ENCODE results near the gene DBI. TPM values are rescaled to one million over a fixed set of nuclear protein-coding genes. Genes with fewer than 3 reads are reported as not detected.

The DBI gene
- total RNA-seq, 1 experiment from 2014 or later, result 129 TPM

DNA sequence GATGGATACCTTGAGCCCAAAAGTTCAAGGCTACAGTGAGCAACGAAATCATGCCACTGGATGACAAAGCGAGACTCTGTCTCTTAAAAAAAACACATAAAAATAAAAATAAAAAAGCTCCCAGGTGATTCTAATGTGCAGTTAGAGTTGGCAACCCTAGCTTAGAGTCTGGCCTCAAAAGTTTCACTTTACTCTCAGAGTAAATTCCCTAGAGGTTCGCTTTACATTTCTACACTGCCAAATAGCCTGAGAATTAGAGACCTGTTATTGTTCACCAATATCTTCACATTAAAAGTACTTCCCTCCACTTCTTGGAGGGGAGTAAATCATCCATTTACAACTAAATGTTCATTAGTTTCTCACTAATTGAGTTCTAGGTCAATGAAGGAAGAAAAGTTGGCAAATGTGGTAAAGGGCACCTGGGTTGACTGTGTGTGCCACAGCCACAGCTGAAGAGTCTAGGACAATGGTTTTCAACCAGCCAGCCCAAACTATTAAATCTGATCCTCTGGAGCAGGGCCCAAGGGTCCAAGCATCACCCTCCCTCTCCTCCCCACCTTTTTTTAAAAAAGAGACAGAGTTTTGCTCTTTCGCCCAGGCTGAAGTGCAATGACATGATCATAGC is 49.6 kb downstream of the DBI start:
- no peaks in the 10 kb centered on the region for H3K36me3 ChIP-seq (ENCODE audit: control insufficient read depth in 1 of 2, insufficient read depth in 2 of 2, low read length in 2 of 2)
- H3K9me3 ChIP-seq (ENCODE audit: control insufficient read depth in 1 of 2, insufficient read depth in 1 of 2, low read depth in 1 of 2, low read length in 2 of 2), result peaks cover 3 to 4% of the 10 kb centered on the region in 2 experiments; a peak in 2 of 4 replicates
- no peak overlapping the region for H3K9ac ChIP-seq (ENCODE audit: low read length)
- H3K27ac ChIP-seq (ENCODE audit: low read depth, low read length), result no peak overlapping the region
- RAD21 ChIA-PET (ENCODE audit: low non-redundant PET in 1 of 2, low total read pairs in 2 of 2, uncharacterized antibody in 2 of 2, unreplicated experiment in 2 of 2), result no interaction called here
- no peak for ATAC-seq
- H3K4me3 ChIP-seq (replicated peaks in 1 of 2; ENCODE audit: low read depth in 1 of 2, low read length in 2 of 2), result no peak overlapping the region
- H4K20me1 ChIP-seq (ENCODE audit: insufficient read depth), result no peaks in the 10 kb centered on the region
- intact Hi-C loops (cut with micrococcal nuclease), result no loop called here
- TF ChIP-seq SRF (IDR thresholded peaks at IDR 0.05; ENCODE audit: low read depth), result no peak
- no peaks in the 10 kb centered on the region for H3K4me1 ChIP-seq (ENCODE audit: control insufficient read depth in 1 of 2, insufficient read depth in 2 of 2, low read length in 2 of 2)
- CTCF ChIA-PET, result interaction anchor here (2.4 kb wide), 1 partner anchor 60 kb away, joined by 9 read pairs; no protein-coding TSS in a partner anchor
- POLR2A ChIA-PET, result no interaction called here
- no peak overlapping the region for H3K4me2 ChIP-seq (ENCODE audit: low read length)
- H3K27me3 ChIP-seq (ENCODE audit: insufficient read depth, low read length), result no peaks in the 10 kb centered on the region
- no peak overlapping the region for H2AFZ ChIP-seq (ENCODE audit: low read depth, low read length, poor library complexity, severe bottlenecking)
- H3K9me2 ChIP-seq (ENCODE audit: insufficient read depth), result no peaks in the 10 kb centered on the region
- BruUV-seq (replicated peaks), result no TSS peak
- DNase-seq (ENCODE audit: low read depth, low spot score), result no peak
- H3K79me2 ChIP-seq (ENCODE audit: insufficient read depth, low read length), result no peaks in the 10 kb centered on the region

DNA sequence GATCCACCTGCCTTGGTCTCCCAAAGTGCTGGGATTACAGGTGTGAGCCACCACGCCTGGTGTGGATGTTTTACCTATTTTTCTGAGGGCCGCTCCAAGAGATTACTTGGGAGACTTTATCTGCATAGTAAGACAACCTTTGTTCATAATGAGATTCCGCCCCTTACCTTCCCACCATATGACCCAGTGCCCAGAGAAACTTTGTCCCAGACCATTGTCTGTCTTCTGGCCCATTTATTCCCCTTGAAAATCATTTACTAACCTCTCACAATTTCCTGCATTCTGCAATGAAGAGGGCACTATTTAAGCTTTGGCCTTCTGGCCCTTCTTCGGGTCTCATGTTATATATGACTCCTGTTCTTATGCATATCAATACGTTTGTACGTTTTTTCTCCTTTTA is 51.1 kb downstream of the DBI start:
- H3K9me3 ChIP-seq (ENCODE audit: control insufficient read depth in 1 of 2, insufficient read depth in 1 of 2, low read depth in 1 of 2, low read length in 2 of 2), result peaks cover 3 to 4% of the 10 kb centered on the region in 2 experiments; a peak in 2 of 4 replicates
- no TSS peak for BruUV-seq (replicated peaks)
- H2AFZ ChIP-seq (ENCODE audit: low read depth, low read length, poor library complexity, severe bottlenecking), result no peak overlapping the region
- H3K36me3 ChIP-seq (ENCODE audit: control insufficient read depth in 1 of 2, insufficient read depth in 2 of 2, low read length in 2 of 2), result no peaks in the 10 kb centered on the region
- intact Hi-C loops (cut with micrococcal nuclease), result no loop called here
- H3K27me3 ChIP-seq (ENCODE audit: insufficient read depth, low read length), result no peaks in the 10 kb centered on the region
- CTCF ChIA-PET, result no interaction called here
- no peak overlapping the region for H3K4me2 ChIP-seq (ENCODE audit: low read length)
- ATAC-seq, result no peak
- no peak overlapping the region for H3K27ac ChIP-seq (ENCODE audit: low read depth, low read length)
- TF ChIP-seq CEBPB (IDR thresholded peaks at IDR 0.05; ENCODE audit: low read depth), result no peak
- no peak for TF ChIP-seq SP1 (IDR thresholded peaks at IDR 0.05; ENCODE audit: low read depth)
- no peak overlapping the region for H3K9ac ChIP-seq (ENCODE audit: low read length)
- DNase-seq (ENCODE audit: low read depth, low spot score), result no peak
- no peaks in the 10 kb centered on the region for H4K20me1 ChIP-seq (ENCODE audit: insufficient read depth)
- H3K4me3 ChIP-seq (replicated peaks in 1 of 2; ENCODE audit: low read depth in 1 of 2, low read length in 2 of 2), result no peak overlapping the region
- no peaks in the 10 kb centered on the region for H3K79me2 ChIP-seq (ENCODE audit: insufficient read depth, low read length)
- H3K9me2 ChIP-seq (ENCODE audit: insufficient read depth), result no peaks in the 10 kb centered on the region
- H3K4me1 ChIP-seq (ENCODE audit: control insufficient read depth in 1 of 2, insufficient read depth in 2 of 2, low read length in 2 of 2), result no peaks in the 10 kb centered on the region
- RAD21 ChIA-PET (ENCODE audit: low non-redundant PET in 1 of 2, low total read pairs in 2 of 2, uncharacterized antibody in 2 of 2, unreplicated experiment in 2 of 2), result no interaction called here
- POLR2A ChIA-PET, result no interaction called here

DNA sequence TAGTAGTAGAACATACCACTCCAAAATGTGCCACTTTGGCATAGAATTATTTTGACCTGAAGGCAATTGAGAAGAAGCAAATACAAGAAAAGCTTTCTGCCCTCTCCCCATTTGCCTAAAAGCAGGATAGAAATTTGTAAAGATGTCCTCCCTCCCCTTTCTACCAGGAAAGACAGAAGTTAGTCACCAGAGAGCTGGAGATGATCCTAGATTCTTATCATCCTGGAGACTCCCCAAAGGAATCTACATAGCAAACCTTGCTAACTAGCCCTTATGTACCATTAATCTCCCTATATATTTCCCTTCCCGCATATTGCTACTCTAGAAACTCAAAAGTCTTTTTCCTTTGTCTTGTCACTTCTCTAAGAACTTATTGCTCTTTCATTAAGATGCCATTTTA is 52.3 kb downstream of the DBI start:
- RAD21 ChIA-PET (ENCODE audit: low non-redundant PET in 1 of 2, low total read pairs in 2 of 2, uncharacterized antibody in 2 of 2, unreplicated experiment in 2 of 2), result no interaction called here
- Histone ChIP-seq H3K9ac (ENCODE audit: low read length) (no peak overlapping the region), H3K36me3 (ENCODE audit: control insufficient read depth in 1 of 2, insufficient read depth in 2 of 2, low read length in 2 of 2) (no peaks in the 10 kb centered on the region), H3K9me2 (ENCODE audit: insufficient read depth) (no peaks in the 10 kb centered on the region), H4K20me1 (ENCODE audit: insufficient read depth) (no peaks in the 10 kb centered on the region), H2AFZ (ENCODE audit: low read depth, low read length, poor library complexity, severe bottlenecking) (no peak overlapping the region), H3K9me3 (ENCODE audit: control insufficient read depth in 1 of 2, insufficient read depth in 1 of 2, low read depth in 1 of 2, low read length in 2 of 2) (peaks cover 3 to 4% of the 10 kb centered on the region in 2 experiments; a peak in 2 of 4 replicates), H3K4me3 (replicated peaks in 1 of 2; ENCODE audit: low read depth in 1 of 2, low read length in 2 of 2) (no peak overlapping the region), H3K79me2 (ENCODE audit: insufficient read depth, low read length) (no peaks in the 10 kb centered on the region), H3K4me2 (ENCODE audit: low read length) (no peak overlapping the region), H3K27me3 (ENCODE audit: insufficient read depth, low read length) (no peaks in the 10 kb centered on the region), H3K4me1 (ENCODE audit: control insufficient read depth in 1 of 2, insufficient read depth in 2 of 2, low read length in 2 of 2) (no peaks in the 10 kb centered on the region), H3K27ac (ENCODE audit: low read depth, low read length) (no peak overlapping the region)
- no TSS peak for BruUV-seq (replicated peaks)
- intact Hi-C loops (cut with micrococcal nuclease), result no loop called here
- CTCF ChIA-PET, result no interaction called here
- no peak for ATAC-seq
- POLR2A ChIA-PET, result no interaction called here
- no peak for DNase-seq (ENCODE audit: low read depth, low spot score)
- TF ChIP-seq POLR2A (IDR thresholded peaks at IDR 0.05; ENCODE audit: borderline replicate concordance, extremely low read depth, insufficient read depth, insufficient read length), result no peak
- no peak for TF ChIP-seq JUND (IDR thresholded peaks at IDR 0.05)
- TF ChIP-seq RAD21 (IDR thresholded peaks at IDR 0.05; ENCODE audit: low read depth), result no peak
- TF ChIP-seq EZH2phosphoT487 (IDR thresholded peaks at IDR 0.05; ENCODE audit: borderline replicate concordance), result no peak
- no peak for TF ChIP-seq ATF3 (IDR thresholded peaks at IDR 0.05)
- TF ChIP-seq YY1 (IDR thresholded peaks at IDR 0.05; ENCODE audit: extremely low read depth, insufficient replicate concordance, low read depth, low read length), result no peak
- no peak for TF ChIP-seq SRF (IDR thresholded peaks at IDR 0.05; ENCODE audit: low read depth)
- TF ChIP-seq SIN3A (IDR thresholded peaks at IDR 0.05; ENCODE audit: low read depth), result no peak
- TF ChIP-seq POLR2AphosphoS5 (IDR thresholded peaks at IDR 0.05; ENCODE audit: low read depth, low read length), result no peak
- TF ChIP-seq, protein P1, sequence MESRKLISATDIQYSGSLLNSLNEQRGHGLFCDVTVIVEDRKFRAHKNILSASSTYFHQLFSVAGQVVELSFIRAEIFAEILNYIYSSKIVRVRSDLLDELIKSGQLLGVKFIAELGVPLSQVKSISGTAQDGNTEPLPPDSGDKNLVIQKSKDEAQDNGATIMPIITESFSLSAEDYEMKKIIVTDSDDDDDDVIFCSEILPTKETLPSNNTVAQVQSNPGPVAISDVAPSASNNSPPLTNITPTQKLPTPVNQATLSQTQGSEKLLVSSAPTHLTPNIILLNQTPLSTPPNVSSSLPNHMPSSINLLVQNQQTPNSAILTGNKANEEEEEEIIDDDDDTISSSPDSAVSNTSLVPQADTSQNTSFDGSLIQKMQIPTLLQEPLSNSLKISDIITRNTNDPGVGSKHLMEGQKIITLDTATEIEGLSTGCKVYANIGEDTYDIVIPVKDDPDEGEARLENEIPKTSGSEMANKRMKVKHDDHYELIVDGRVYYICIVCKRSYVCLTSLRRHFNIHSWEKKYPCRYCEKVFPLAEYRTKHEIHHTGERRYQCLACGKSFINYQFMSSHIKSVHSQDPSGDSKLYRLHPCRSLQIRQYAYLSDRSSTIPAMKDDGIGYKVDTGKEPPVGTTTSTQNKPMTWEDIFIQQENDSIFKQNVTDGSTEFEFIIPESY (IDR thresholded peaks at IDR 0.05; ENCODE audit: extremely low read depth, insufficient replicate concordance, low read length), result no peak
- no peak for TF ChIP-seq SP1 (IDR thresholded peaks at IDR 0.05; ENCODE audit: low read depth)

All from HCT116 (cell line).